Panc1 (cell line): Measurements from ENCODE around the gene TTC13.

Source experiments
- TF ChIP-seq, protein P1 (sequence below), 2 experiments: IDR thresholded peaks; 2 replicates each; pipeline ENCODE4 v1.6.1; 2011 to 2012; ENCODE audit warnings: low read depth in 2 of 2, control low read depth in 1 of 2, low read length in 1 of 2, mild to moderate bottlenecking in 1 of 2, moderate library complexity in 1 of 2; ENCODE audit not compliant: insufficient read depth in 1 of 2
- TF ChIP-seq, protein P2 (sequence below): fragments of 450-650 bp; IDR thresholded peaks from 2 replicates; pipeline ENCODE4 v1.5.1; 2017; ENCODE audit warnings: mild to moderate bottlenecking

- TF ChIP-seq, protein P1, sequence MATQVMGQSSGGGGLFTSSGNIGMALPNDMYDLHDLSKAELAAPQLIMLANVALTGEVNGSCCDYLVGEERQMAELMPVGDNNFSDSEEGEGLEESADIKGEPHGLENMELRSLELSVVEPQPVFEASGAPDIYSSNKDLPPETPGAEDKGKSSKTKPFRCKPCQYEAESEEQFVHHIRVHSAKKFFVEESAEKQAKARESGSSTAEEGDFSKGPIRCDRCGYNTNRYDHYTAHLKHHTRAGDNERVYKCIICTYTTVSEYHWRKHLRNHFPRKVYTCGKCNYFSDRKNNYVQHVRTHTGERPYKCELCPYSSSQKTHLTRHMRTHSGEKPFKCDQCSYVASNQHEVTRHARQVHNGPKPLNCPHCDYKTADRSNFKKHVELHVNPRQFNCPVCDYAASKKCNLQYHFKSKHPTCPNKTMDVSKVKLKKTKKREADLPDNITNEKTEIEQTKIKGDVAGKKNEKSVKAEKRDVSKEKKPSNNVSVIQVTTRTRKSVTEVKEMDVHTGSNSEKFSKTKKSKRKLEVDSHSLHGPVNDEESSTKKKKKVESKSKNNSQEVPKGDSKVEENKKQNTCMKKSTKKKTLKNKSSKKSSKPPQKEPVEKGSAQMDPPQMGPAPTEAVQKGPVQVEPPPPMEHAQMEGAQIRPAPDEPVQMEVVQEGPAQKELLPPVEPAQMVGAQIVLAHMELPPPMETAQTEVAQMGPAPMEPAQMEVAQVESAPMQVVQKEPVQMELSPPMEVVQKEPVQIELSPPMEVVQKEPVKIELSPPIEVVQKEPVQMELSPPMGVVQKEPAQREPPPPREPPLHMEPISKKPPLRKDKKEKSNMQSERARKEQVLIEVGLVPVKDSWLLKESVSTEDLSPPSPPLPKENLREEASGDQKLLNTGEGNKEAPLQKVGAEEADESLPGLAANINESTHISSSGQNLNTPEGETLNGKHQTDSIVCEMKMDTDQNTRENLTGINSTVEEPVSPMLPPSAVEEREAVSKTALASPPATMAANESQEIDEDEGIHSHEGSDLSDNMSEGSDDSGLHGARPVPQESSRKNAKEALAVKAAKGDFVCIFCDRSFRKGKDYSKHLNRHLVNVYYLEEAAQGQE (IDR thresholded peaks at IDR 0.05; ENCODE audit: insufficient read depth in 1 of 2, low read depth in 2 of 2, low read length in 1 of 2) = no peak
- TF ChIP-seq, protein P2, sequence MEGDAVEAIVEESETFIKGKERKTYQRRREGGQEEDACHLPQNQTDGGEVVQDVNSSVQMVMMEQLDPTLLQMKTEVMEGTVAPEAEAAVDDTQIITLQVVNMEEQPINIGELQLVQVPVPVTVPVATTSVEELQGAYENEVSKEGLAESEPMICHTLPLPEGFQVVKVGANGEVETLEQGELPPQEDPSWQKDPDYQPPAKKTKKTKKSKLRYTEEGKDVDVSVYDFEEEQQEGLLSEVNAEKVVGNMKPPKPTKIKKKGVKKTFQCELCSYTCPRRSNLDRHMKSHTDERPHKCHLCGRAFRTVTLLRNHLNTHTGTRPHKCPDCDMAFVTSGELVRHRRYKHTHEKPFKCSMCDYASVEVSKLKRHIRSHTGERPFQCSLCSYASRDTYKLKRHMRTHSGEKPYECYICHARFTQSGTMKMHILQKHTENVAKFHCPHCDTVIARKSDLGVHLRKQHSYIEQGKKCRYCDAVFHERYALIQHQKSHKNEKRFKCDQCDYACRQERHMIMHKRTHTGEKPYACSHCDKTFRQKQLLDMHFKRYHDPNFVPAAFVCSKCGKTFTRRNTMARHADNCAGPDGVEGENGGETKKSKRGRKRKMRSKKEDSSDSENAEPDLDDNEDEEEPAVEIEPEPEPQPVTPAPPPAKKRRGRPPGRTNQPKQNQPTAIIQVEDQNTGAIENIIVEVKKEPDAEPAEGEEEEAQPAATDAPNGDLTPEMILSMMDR = no peak
These were observed 116.6 kb downstream of the TTC13 start for GRCh38 chr1:230861970-230862595.
